ENCODE measurements around the gene KCNT1.

DNA sequence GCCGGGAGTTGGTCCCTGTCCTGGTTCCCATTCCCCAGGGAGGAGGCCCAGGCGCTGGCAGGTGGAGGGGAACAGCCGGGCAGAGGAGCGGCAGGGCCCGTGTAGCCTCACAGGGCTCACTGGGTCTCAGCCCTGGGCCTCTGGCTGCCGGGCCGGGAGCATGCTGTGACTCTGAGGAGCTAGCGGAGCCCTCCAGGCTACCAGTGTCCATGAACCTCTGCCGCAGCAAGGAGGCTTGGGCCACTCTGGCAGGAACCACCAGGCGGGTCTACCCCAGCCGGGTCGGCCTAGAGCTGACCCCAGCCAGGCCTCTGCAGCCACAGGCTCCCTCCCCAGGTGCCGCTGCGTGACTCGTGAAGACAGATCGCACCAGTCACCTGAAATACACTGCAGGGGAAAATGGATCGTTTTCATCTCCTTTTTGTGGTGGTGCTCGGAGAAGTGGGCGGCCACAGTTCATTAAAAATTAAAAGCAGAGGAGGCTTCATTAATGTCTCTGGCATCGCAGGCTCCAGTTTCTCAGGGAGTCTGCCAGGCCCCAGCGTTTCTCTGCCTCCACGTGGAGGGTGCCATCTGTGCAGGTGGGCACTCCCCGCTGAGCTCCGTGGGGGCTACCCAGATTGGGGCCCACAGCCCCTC, 43.8 kb downstream of the KCNT1 start:
- TF ChIP-seq POLR2A (IDR thresholded peaks at IDR 0.05; ENCODE audit: low read depth, low read length) = no peak
- TF ChIP-seq, protein P1, sequence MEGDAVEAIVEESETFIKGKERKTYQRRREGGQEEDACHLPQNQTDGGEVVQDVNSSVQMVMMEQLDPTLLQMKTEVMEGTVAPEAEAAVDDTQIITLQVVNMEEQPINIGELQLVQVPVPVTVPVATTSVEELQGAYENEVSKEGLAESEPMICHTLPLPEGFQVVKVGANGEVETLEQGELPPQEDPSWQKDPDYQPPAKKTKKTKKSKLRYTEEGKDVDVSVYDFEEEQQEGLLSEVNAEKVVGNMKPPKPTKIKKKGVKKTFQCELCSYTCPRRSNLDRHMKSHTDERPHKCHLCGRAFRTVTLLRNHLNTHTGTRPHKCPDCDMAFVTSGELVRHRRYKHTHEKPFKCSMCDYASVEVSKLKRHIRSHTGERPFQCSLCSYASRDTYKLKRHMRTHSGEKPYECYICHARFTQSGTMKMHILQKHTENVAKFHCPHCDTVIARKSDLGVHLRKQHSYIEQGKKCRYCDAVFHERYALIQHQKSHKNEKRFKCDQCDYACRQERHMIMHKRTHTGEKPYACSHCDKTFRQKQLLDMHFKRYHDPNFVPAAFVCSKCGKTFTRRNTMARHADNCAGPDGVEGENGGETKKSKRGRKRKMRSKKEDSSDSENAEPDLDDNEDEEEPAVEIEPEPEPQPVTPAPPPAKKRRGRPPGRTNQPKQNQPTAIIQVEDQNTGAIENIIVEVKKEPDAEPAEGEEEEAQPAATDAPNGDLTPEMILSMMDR (IDR thresholded peaks at IDR 0.05; ENCODE audit: extremely low read depth in 1 of 2, insufficient read depth in 1 of 2, low read depth in 1 of 2, low read length in 2 of 2) = no peak
- no peak for TF ChIP-seq EZH2 (IDR thresholded peaks at IDR 0.05; ENCODE audit: borderline replicate concordance, low read depth, low read length, severe bottlenecking)
- TF ChIP-seq GATA2 (IDR thresholded peaks at IDR 0.05; ENCODE audit: insufficient read depth, insufficient read length, low read depth, low read length) = no peak
- no peak for TF ChIP-seq JUN (IDR thresholded peaks at IDR 0.05; ENCODE audit: borderline replicate concordance, insufficient read depth, insufficient read length, low read depth)
- TF ChIP-seq MYC (IDR thresholded peaks at IDR 0.05; ENCODE audit: low read depth, low read length) = no peak
- TF ChIP-seq, protein P2, sequence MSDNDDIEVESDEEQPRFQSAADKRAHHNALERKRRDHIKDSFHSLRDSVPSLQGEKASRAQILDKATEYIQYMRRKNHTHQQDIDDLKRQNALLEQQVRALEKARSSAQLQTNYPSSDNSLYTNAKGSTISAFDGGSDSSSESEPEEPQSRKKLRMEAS (IDR thresholded peaks at IDR 0.05; ENCODE audit: insufficient read depth, insufficient read length) = no peak
